Hepatocyte (in vitro differentiated cells): Measurements from ENCODE around the gene HSPB6. TPM values are rescaled to one million over a fixed set of nuclear protein-coding genes. Genes with fewer than 3 reads are reported as not detected.

Experiments
- DNase-seq: peaks from one replicate; pipeline ENCODE4 v3.0.0-alpha.2; 2016; ENCODE audit warnings: low spot score
- H2AFZ ChIP-seq: fragments of 200-600 bp; sonication (generic); 2 replicates; pipeline ENCODE4 v1.6.0; 2016; ENCODE audit warnings: antibody characterized with exemption, mild to moderate bottlenecking
- H3K27ac ChIP-seq: fragments of 200-600 bp; sonication (generic); 2 replicates; pipeline ENCODE4 v1.5.1; 2016; ENCODE audit warnings: mild to moderate bottlenecking
- H3K27me3 ChIP-seq: fragments of 200-600 bp; sonication (generic); 2 replicates; pipeline ENCODE4 v1.6.1; 2016
- H3K36me3 ChIP-seq: fragments of 200-600 bp; sonication (generic); replicated peaks from 2 replicates; pipeline ENCODE4 v1.5.1; 2016; ENCODE audit warnings: low read depth; ENCODE audit not compliant: insufficient read depth
- H3K4me1 ChIP-seq: fragments of 200-600 bp; sonication (generic); 2 replicates; pipeline ENCODE4 v1.5.1; 2016; ENCODE audit warnings: mild to moderate bottlenecking, moderate library complexity; ENCODE audit not compliant: insufficient read depth
- H3K4me2 ChIP-seq: fragments of 200-600 bp; sonication (generic); 2 replicates; pipeline ENCODE4 v1.6.0; 2016
- H3K4me3 ChIP-seq: fragments of 200-600 bp; sonication (generic); 2 replicates; pipeline ENCODE4 v1.5.1; 2016; ENCODE audit warnings: mild to moderate bottlenecking
- H3K79me2 ChIP-seq: fragments of 200-600 bp; sonication (generic); 2 replicates; pipeline ENCODE4 v1.6.0; 2017; ENCODE audit warnings: mild to moderate bottlenecking
- H3K9me2 ChIP-seq: fragments of 200-600 bp; sonication (generic); replicated peaks from 2 replicates; pipeline ENCODE4 v1.6.0; 2017; ENCODE audit warnings: mild to moderate bottlenecking; ENCODE audit not compliant: insufficient read depth
- H3K9me3 ChIP-seq: fragments of 200-600 bp; sonication (generic); 2 replicates; pipeline ENCODE4 v1.5.1; 2016; ENCODE audit warnings: low read depth, mild to moderate bottlenecking
- H4K20me1 ChIP-seq: fragments of 200-600 bp; sonication (generic); 2 replicates; pipeline ENCODE4 v1.6.0; 2016; ENCODE audit warnings: mild to moderate bottlenecking; ENCODE audit not compliant: insufficient read depth, poor library complexity, severe bottlenecking
- CTCF ChIP-seq: fragments of 200-600 bp; sonication (generic); IDR thresholded peaks from 2 replicates; pipeline ENCODE4 v1.5.1; 2016; ENCODE audit warnings: antibody characterized with exemption, mild to moderate bottlenecking; ENCODE audit not compliant: poor library complexity
- EZH2 ChIP-seq: fragments of 200-600 bp; sonication (generic); IDR thresholded peaks from 2 replicates; pipeline ENCODE4 v1.6.1; 2016; ENCODE audit warnings: antibody characterized with exemption, mild to moderate bottlenecking, borderline replicate concordance
- EZH2phosphoT487 ChIP-seq: fragments of 200-600 bp; sonication (generic); IDR thresholded peaks from one replicate; pipeline ENCODE4 v1.6.1; 2018; ENCODE audit warnings: antibody characterized with exemption, mild to moderate bottlenecking, low read depth, moderate library complexity; ENCODE audit not compliant: unreplicated experiment, severe bottlenecking
- WGBS: methylation state at CpG from one replicate; pipeline ENCODE4 v1.1.6; 2016; ENCODE audit warnings: low lambda C conversion rate; ENCODE audit errors: missing lambda C conversion rate; 5-methylcytosine and 5-hydroxymethylcytosine counted together
- polyA plus RNA-seq: library from polyadenylated mRNA; unstranded; fragments of >200 nt; fragmentation: Nextera tagmentation; extraction: Ambion mirVana; gene quantifications from 2 replicates; pipeline ENCODE4 v1.2.1, GENCODE V29; 2016
- total RNA-seq: library from RNA; depleted of rRNA; stranded (reverse); fragments of >200 nt; gene quantifications from 2 replicates; pipeline ENCODE4 v1.2.3, GENCODE V29; 2014

HSPB6 gene
- total and polyA plus RNA-seq, 2 experiments from 2014 or later, result 7.1 to 235 TPM

DNA sequence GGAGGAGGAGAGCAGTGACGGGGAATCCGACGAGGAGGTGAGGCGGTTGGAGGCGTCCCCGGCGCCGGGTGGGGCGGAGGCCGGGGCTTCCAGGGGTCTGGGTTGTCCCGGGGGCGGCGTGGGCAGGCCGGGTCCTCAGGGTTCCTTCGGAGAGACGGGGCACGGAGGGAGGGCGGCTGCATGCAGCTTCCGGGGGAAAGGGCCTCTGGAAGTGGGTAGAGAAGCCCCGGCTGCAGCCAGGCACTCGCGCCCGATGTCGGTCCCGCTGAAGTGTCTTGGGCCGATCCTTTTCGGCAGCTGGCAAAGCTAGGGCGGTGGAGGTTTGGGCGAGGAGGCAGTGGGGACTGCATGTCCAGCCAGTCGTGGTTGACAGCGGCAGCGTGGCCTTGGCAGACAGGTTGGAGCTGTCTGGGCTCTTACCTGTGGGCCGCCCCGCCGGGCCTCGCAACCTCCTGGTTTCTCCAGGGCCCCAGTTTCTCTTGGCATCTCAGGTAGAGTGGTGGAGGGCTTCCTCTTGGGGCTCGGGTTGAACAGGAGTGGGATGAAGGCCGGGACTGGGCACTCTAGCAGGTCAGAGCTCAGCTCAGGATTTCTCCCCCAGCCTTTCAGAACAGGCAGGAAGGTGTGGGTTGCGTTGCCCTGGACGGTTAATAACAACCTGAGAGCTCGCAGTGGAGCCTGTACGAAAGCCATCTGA lies 38.3 kb downstream of the HSPB6 start:
- peaks cover 15% of the 10 kb centered on the region for H3K4me1 ChIP-seq
- H3K4me2 ChIP-seq, result peak overlapping the region; percentile 87
- no peaks in the 10 kb centered on the region for H3K27me3 ChIP-seq
- no peak overlapping the region for H2AFZ ChIP-seq
- no peaks in the 10 kb centered on the region for H3K9me3 ChIP-seq
- peaks cover 25% of the 10 kb centered on the region for H4K20me1 ChIP-seq
- no peaks in the 10 kb centered on the region for H3K9me2 ChIP-seq
- TF ChIP-seq EZH2, result no peak
- no peak for TF ChIP-seq CTCF
- TF ChIP-seq EZH2phosphoT487, result no peak
- H3K27ac ChIP-seq, result peak overlapping the region; percentile 85
- no peaks in the 10 kb centered on the region for H3K36me3 ChIP-seq
- peak; percentile 52 for DNase-seq
- H3K4me3 ChIP-seq, result peak overlapping the region; percentile 96
- WGBS, result 4% methylated on average over 23 of the region's 42 CpGs
- peaks cover 49% of the 10 kb centered on the region for H3K79me2 ChIP-seq

DNA sequence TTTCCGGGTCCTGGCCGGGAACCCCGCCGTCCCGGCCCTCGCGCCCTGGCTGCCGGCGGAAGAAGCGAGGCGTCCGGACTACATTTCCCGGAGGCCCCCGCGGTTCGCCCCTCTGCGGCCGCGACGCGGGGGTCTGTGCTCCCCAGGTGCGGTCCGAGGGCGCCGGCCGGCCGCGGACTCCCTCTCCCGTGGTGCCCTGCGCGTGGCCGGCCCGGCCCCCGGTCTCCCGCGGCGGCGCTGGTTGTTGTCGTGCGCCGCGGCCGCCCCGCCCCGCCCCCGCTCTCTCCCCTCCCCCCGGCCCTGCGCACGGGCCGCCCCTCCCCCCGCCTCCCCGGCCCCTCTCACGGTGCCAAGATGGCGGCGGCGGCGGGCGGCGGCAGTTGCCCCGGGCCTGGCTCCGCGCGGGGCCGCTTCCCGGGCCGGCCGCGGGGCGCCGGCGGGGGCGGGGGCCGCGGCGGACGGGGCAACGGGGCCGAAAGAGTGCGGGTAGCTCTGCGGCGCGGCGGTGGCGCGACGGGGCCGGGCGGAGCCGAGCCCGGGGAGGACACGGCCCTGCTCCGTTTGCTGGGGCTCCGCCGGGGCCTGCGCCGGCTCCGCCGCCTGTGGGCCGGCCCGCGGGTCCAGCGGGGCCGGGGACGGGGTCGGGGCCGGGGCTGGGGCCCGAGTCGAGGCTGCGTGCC lies 39.0 kb downstream of the HSPB6 start, which contains the start of gene KMT2B:
Gene KMT2B, plus strand, starts transcription at position 339 of the 680 bp plus-strand sequence. Its CDS starts 16 bp downstream, at position 355.
- no peaks in the 10 kb centered on the region for H3K9me2 ChIP-seq
- peak within 1 kb of the TSS; percentile 81 for H2AFZ ChIP-seq
- H3K4me1 ChIP-seq, result peaks cover 15% of the 10 kb centered on the region
- no peaks in the 10 kb centered on the region for H3K36me3 ChIP-seq
- peak within 1 kb of the TSS; percentile 89 for H3K4me2 ChIP-seq
- no peaks in the 10 kb centered on the region for H3K9me3 ChIP-seq
- peak within 1 kb of the TSS; percentile 89 for H3K27ac ChIP-seq
- peak within 1 kb of the TSS; percentile 96 for H3K4me3 ChIP-seq
- WGBS, result 1% methylated on average over 24 of the region's 109 CpGs
- H3K79me2 ChIP-seq, result peaks cover 49% of the 10 kb centered on the region
- DNase-seq, result peak; percentile 98
- no peaks in the 10 kb centered on the region for H3K27me3 ChIP-seq
- peaks cover 25% of the 10 kb centered on the region for H4K20me1 ChIP-seq
- TF ChIP-seq CTCF (no peak), EZH2 (no peak)

DNA sequence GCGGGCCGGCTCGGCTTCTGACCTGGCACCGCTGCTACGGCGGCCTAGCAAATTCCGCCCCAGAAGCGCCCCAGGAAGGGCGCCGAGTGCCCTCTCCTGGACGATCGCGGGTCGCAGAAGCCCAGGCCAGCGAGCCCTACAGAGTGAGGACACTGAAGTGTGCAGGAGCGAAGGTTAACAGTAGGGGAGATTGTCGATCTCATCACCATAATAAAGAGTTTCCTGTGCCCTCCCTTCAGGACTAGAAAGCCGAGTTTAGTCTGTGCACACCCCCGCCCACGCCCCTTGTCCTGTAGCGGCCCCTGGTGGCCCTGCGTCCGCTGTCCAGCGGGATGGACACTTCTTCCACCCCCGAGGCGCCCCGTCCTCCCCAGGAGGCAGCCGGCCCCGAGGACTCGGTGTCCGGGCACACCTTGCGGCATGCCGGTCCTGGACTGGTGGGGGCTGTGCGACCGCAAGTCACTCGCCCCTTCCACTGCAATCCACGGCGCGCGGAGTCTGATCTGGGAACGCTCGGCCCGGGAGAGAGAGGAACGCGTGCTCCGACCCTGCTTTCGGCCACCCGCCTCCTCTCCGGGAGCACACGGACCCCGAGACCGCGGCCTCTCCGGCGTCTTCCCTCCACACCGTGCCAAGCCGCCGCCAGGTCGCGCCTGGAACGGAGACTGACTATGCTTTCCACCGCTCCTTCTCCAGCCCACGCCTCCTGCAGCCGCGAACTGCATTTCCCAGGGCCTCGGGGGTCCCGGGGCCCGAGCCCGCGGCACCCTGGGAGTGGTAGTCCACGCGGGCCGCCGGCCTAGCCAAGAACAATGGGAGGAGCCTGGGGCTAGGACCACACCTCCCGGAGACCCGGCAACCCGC lies 39.8 kb downstream of the HSPB6 start:
- Histone ChIP-seq H3K36me3 (no peaks in the 10 kb centered on the region), H3K4me2 (peak overlapping the region; percentile 89), H3K79me2 (peaks cover 45% of the 10 kb centered on the region), H3K27ac (peak overlapping the region; percentile 89), H3K4me3 (peak overlapping the region; percentile 43), H3K27me3 (no peaks in the 10 kb centered on the region), H2AFZ (peak overlapping the region; percentile 81), H3K4me1 (peaks cover 15% of the 10 kb centered on the region), H4K20me1 (peaks cover 25% of the 10 kb centered on the region), H3K9me3 (no peaks in the 10 kb centered on the region), H3K9me2 (no peaks in the 10 kb centered on the region)
- no peak for TF ChIP-seq EZH2
- peak; percentile 90 for TF ChIP-seq CTCF
- TF ChIP-seq EZH2phosphoT487, result no peak
- WGBS, result 1% methylated on average over 43 of the region's 77 CpGs
- peak; percentile 94 for DNase-seq
